ENCODE results near the gene FARP1.

DNA sequence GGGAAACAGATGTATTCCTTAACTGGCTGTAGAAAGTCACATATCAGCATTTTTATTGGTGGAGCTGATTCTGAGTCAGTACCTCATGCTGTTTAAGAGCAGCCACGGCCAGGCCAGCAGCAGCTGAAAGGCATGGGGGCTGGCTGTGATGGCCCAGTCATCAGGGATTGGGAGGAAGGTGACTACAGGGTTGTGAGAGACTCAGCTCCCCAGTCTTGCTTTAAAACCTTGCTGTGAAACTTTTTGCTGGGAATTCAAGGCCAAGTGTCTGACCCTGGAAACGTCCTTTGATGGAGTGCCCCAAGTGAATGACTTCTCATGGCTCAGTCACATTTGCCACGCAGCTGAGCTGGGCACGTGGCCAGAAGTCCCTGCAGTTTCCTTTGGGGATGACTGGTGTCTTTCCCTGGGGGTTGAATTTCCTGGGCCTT, 73.3 kb downstream of the FARP1 start:
- no peak for TF ChIP-seq POLR2A (IDR thresholded peaks at IDR 0.05)
- TF ChIP-seq CTCF (IDR thresholded peaks at IDR 0.05) = no peak
